PFSK-1 (cell line): ENCODE results near the gene CCDC93.

Source experiments
- FOXP2 ChIP-seq: optimal IDR thresholded peaks from 2 replicates; pipeline ENCODE3; 2011; ENCODE audit warnings: borderline replicate concordance, control low read depth, inconsistent platforms; ENCODE audit not compliant: insufficient read depth; ENCODE audit errors: extremely low read length, extremely low read depth
- POLR2AphosphoS5 ChIP-seq: IDR thresholded peaks from 2 replicates; pipeline ENCODE4 v1.6.1; 2012; ENCODE audit warnings: low read depth, mild to moderate bottlenecking, control low read depth, low read length, moderate library complexity
- SIN3A ChIP-seq: IDR thresholded peaks from 2 replicates; pipeline ENCODE4 v1.6.1; 2012; ENCODE audit warnings: mild to moderate bottlenecking, low read length, moderate library complexity, borderline replicate concordance; ENCODE audit not compliant: insufficient read depth
- TAF1 ChIP-seq: IDR thresholded peaks from 2 replicates; pipeline ENCODE4 v1.6.1; 2012; ENCODE audit warnings: low read length, control low read depth, borderline replicate concordance; ENCODE audit not compliant: insufficient read depth
- TF ChIP-seq, protein P1 (sequence below), 2 experiments: IDR thresholded peaks; 2 replicates each; pipeline versions ENCODE4 v1.6.1 to v1.8.0; 2011 to 2012; ENCODE audit warnings: low read depth in 2 of 2, low read length in 2 of 2, control low read depth in 1 of 2, inconsistent platforms in 1 of 2, mild to moderate bottlenecking in 1 of 2, moderate library complexity in 1 of 2; ENCODE audit not compliant: insufficient read depth in 1 of 2

DNA sequence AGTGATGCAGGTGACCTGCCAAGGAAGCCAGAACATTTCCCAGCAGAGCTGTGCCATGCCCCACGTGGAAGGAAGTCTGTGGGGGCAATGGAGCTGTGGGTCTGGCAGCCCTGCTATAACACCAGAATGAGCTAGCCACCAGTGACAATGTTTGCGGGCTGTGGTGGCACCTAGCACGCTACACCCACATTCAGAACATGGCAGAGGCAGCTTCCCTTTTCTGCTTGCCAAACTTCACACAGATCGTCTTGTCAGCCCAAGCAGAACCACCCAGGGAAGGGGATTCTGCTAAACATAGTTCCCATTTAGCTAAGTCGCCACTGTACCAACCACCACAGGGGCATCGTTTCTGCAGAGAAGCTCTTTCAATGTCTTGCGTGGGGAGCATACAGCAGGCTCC is 27.0 kb upstream of the CCDC93 start:
- TF ChIP-seq, protein P1, sequence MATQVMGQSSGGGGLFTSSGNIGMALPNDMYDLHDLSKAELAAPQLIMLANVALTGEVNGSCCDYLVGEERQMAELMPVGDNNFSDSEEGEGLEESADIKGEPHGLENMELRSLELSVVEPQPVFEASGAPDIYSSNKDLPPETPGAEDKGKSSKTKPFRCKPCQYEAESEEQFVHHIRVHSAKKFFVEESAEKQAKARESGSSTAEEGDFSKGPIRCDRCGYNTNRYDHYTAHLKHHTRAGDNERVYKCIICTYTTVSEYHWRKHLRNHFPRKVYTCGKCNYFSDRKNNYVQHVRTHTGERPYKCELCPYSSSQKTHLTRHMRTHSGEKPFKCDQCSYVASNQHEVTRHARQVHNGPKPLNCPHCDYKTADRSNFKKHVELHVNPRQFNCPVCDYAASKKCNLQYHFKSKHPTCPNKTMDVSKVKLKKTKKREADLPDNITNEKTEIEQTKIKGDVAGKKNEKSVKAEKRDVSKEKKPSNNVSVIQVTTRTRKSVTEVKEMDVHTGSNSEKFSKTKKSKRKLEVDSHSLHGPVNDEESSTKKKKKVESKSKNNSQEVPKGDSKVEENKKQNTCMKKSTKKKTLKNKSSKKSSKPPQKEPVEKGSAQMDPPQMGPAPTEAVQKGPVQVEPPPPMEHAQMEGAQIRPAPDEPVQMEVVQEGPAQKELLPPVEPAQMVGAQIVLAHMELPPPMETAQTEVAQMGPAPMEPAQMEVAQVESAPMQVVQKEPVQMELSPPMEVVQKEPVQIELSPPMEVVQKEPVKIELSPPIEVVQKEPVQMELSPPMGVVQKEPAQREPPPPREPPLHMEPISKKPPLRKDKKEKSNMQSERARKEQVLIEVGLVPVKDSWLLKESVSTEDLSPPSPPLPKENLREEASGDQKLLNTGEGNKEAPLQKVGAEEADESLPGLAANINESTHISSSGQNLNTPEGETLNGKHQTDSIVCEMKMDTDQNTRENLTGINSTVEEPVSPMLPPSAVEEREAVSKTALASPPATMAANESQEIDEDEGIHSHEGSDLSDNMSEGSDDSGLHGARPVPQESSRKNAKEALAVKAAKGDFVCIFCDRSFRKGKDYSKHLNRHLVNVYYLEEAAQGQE (IDR thresholded peaks at IDR 0.05; ENCODE audit: insufficient read depth in 1 of 2, low read depth in 2 of 2, low read length in 2 of 2), result no peak
- TF ChIP-seq SIN3A (no peak), TAF1 (no peak), POLR2AphosphoS5 (no peak), FOXP2 (no peak)
